Breast epithelium (tissue), 3 donors: ENCODE measurements around the gene LOXL3.

Experiments
- CTCF ChIP-seq, 3 donors: fragments of 450-650 bp; IDR thresholded peaks; one replicate each; pipeline ENCODE4 v1.5.1; 2016 to 2017; ENCODE audit warnings: antibody characterized with exemption in 3 of 3, mild to moderate bottlenecking in 3 of 3, moderate library complexity in 3 of 3
- POLR2AphosphoS5 ChIP-seq, 3 donors: sonication (generic); formaldehyde crosslinking; IDR thresholded peaks; one replicate each; pipeline ENCODE4 v1.6.1; 2017; ENCODE audit warnings: antibody characterized with exemption in 3 of 3

DNA sequence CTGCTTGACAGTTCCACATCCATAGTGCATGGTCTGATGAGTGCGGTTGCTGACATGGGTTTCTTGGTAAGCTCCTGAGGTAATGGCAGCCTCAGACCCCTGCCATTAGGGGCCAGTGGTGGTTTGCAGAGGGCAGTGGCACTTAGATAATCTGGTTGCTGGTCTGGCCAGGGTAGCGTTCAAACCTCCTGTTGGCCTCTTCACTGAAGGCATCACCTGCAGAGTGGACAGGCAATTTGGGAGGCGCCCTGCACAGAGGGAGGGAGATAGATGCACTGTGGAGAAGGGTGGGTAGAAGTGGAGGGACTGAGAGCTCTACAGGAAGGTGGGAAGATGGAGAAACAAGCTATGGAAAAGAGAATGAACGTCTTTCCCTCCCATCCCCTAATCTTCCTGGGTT lies 20.3 kb downstream of the LOXL3 start:
- TF ChIP-seq POLR2AphosphoS5 (IDR thresholded peaks at IDR 0.05) (no peak), CTCF (IDR thresholded peaks at IDR 0.05) (no peak)
